ENCODE measurements around the gene SCML2. TPM values are rescaled to one million over a fixed set of nuclear protein-coding genes. Genes with fewer than 3 reads are reported as not detected.
"Not testable (repeated sequence)": the region's sequence is repeated elsewhere in the genome, so short reads cannot be mapped to it uniquely, and the experiment has no call there.

The SCML2 gene
- total RNA-seq, 1 experiment from 2014 or later, result 5.8 TPM

DNA sequence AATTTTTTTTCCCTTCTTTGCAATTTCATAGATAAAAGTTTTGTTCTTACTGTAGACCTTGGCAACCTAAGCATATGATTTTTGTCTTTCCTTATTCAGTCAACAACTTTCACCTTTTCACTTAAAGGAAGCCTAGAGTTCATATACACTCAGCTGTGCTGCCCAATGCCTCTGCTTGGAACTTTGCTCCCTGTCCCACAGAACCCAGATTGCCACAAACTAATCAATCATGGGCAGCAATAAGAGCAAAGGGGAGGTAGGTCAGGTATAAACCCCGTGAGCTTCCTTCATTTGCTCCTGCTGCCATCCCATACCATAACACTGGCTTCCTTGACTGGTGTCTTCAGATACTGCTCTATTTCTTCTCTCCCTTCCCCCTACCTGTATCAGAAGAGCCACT is 82.8 kb downstream of the SCML2 start:
- no peak for DNase-seq (ENCODE audit: low spot score)

DNA sequence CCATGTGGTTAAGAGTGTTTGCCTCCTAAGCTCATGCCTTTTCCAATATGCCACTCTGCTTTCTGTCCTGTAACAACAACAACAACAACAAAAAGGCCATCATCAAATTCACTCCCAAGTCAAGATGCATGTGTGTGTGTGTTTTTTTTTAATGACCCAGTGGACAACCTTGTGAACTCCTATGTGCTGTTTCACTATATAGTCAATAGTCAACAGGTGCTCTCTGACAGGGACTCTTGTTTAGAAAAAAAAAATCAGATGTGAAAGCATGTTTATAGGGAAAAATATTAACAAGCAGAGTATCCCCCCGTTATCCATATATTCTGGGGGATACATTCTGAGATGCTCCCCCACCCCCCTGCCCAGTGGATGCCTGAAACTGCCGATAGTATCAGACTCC is 83.2 kb downstream of the SCML2 start:
- no peak for DNase-seq (ENCODE audit: low spot score)

DNA sequence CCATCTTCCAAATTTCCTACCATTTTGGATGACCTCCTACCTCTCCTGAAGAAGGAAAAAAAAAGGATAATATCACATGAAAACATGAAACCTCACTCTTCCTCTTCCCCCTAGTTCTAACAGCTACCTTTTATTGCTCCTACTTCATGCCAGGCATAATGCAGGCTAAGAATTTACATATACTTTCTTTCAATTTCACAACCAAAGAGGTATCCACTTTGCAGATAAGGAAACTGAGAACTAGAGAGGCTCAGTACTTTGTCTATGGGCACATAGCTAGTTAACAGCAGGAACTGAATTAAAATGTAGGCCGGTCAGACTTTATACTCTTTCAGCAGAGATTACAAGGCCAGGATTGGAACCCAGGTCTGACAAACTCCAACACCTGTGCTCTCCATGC is 99.4 kb downstream of the SCML2 start:
- no peak for DNase-seq (ENCODE audit: low spot score)

DNA sequence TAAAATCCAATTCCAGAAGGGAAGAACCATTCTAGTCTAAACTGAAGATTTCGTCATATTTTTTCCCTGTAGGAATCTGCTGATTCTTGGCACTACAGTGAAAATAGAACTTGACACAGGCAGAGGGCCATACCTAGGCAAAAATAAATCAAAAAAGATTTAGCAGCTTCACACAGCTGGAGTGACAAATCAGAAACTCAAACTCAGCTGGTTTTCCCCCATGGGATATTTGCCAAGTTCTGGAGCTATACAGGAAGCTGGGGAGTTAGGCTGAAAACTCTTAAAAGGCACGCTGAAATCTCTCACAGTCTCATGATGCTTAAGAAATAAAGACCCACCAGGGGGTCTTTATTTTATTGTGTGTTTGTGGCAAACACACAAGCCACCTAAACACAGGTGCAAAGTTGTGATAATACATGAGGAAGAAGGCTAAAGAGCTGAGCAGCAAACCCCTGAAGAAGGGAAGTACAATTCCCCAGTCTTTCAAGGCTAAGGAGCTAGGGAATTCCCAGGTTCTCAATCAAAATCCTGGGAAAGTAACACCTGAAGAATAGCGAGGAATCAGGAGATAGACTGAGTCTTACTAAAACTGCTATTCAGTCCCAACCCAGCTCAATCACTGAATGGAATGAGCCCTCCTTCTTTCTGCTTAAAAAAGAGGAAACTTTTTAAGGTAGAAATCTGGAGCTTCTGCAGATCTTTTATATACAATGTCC is 101.7 kb downstream of the SCML2 start:
- DNase-seq (ENCODE audit: low spot score), result peak; percentile 19

DNA sequence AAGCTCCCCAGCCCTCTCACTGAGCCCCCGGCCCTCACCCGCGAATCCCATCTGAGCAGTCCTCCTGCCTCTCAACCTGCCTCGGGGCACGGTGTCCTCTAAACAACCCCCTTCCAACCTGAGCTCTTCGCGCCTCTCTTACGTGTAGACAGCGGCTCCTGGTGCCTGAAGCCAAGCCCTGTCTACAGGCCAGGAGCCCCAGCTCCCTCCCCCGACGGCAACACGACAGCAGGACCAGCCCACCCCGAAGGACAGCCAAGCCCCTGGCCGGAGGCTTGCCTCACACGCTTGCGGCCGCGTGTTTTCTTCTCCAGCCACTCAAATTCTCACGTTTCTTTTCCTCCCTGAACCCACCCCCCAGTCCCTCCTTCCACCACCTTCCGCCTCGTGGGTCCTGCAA is 124.8 kb downstream of the SCML2 start:
- not testable (repeated sequence) for DNase-seq (ENCODE audit: low spot score)

DNA sequence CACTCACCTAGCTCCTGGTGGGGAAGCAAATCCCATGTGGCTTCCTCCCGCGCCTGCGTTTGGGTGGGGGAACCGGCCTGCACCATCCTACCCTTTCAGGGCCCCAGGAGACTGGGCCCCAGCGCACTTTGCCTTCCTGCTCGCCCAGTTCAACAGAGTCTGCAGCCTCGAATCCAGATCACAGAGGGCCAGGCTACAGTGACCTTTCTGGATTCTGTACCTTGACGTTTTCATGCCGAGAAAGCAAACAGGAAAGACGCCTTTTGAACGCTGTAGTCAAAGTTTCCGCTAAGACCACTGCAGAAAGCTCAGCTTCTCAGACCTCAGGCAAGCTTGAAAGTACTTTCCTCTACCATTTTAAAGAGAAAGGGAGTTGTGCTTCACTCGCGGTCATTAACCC is 126.4 kb downstream of the SCML2 start:
- no peak for DNase-seq (ENCODE audit: low spot score)

DNA sequence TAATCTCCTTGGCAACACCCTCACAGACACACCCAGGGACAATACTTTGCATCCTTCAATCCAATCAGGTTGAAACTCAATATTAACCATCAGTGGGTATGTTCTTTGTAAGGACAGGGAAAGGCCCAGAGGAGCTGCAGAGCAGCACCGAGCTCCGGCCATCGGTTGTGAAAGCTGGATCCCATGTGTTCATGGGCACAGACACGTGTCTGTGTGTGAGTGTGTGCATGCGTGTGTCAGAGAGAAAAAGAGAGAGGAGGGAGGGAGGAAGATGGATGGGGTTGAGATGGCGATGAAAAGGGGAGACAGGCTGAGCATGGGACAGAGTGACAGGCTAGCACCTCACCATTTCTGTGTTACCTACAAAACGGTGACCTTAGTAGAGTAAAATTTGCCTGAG is 127.0 kb downstream of the SCML2 start:
- no peak for DNase-seq (ENCODE audit: low spot score)

DNA sequence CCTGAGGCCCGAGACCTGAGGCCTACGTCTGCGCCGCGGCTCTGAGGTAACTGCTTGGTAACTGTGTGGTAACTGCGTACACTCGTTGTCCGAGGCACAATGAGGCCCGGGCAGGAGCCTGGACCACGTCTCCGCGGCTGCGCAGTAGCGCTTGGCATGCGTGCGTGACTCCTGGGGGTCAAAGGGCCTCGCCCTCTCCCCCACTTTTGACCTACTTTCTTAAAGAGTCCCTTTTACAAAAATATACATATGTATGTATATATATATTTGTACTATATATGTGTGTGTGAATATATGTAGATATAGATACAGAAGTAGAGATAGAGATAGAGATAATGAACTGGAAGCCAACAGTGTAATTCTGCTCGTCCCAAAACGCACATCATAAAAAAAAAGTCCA is 133.7 kb downstream of the SCML2 start, which contains the start of gene BEND2:
TSS of gene BEND2 (minus strand) at position 101 of the 400 bp plus-strand sequence. CDS start 136 bp downstream, outside the sequence.
- DNase-seq (ENCODE audit: low spot score), result no peak

DNA sequence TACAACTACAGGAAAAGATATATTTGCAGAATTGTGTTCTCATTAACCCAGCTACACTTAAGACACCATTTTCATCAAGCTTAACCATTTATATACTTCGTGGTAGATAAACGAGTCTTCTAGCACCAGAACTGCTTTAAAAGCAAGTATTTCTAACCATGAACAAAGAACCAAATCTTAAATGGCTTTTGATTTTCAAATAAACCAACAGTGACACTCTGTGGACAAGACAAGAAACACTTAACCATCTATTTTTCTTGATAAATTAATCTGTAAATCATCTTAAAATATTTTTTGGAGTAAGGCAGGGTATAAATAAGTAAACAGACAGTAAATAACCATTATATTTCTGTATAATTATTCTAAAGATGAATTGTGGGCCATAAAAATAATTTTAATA is 144.0 kb downstream of the SCML2 start:
- no peak for DNase-seq (ENCODE audit: low spot score)

DNA sequence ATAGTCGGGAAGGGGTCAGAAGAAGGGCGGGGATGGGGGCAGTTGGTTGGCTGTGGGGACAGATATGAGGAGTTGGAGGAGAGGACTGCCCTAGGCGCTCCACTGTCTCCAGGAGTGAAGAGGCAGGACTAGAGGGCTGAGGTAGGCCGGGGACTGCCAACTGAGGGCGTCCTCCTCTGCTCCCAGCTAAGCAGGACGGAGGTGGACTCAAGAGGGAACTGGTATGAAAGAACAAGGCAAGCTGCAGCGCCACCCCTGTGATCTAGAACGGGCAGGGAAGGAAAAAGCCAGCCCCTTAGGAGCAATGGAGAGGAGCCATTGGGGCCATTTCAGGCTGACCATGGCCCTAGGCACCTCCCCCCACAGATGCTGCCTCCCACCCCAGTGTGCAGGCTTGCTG is 147.8 kb downstream of the SCML2 start:
- DNase-seq (ENCODE audit: low spot score), result no peak

DNA sequence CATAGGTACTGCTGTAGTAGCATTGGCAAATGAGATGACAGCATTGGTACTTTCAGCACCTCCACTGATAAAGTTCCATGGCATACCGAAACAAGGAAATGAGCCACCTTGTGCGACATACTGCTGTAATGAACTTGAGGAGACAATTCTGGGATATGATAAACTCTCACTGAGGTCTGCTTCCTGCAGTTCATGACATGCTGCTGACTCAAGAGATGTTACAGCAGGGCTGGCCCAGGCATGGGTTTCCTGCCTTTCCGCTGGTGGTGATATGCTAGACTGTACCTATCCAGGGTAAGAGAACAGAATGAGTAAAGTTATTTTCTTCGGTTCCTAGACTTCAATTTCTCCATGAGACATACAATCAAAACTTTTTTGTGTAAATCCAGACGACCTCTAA is 150.9 kb downstream of the SCML2 start:
- no peak for DNase-seq (ENCODE audit: low spot score)

DNA sequence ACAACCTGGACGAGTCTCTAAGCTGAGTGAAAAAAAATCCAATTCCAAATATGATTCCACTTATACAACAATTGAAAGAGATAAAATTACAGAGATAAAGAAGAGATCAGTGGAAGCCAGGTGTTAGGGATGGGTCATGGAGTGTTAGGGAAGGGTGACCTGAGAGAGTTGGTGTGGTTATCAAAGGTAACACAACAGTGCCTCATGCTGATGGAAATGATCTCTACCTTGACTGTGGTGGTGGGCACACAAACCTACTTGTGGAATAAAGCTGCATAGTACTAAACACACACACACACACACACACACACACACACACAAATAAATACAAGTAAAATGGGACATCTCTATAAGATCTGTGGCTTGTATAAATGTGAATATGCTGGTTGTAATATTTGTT is 159.8 kb downstream of the SCML2 start:
- DNase-seq (ENCODE audit: low spot score), result no peak

Other genes starting within 250 kb of the SCML2 start
- gene BEND2, start 133.8 kb downstream of the SCML2 start, total RNA-seq (2014; rRNA removed; shearing (Covaris generic)), result 1.4 and 2.6 TPM in 2 replicates
- gene CDKL5, start 70.9 kb upstream of the SCML2 start, total RNA-seq (2014; rRNA removed; shearing (Covaris generic)), result 1.6 and 2.4 TPM in 2 replicates

Measured in A172 (cell line).